HG02571 (cell line): ENCODE results near the gene SASH1.

Experiments used
- ATAC-seq: cut with Tn5 transposase; IDR thresholded peaks from one replicate; pipeline ENCODE4 v1.9.1; 2021; ENCODE audit warnings: mild to moderate bottlenecking, moderate library complexity; ENCODE audit not compliant: unreplicated experiment

The SASH1 gene

DNA sequence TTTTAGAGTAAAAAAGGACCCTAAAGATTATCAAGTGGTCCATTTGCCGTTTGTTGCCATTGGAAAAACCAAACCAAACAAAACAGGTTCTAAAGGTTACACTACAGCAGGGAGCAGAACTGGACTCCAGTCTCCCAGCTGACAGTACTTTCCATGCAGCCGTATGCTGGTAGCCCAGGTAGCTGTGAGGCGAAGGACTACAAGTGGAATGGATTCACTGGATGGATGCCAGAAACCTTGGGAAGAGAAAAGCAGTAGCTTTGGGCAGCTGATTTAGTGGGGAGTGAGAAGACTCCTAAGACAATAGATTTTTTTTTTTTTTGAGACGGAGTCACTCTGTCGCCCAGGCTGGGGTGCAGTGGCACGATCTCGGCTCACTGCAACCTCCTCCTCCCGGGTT, 88.3 kb downstream of the SASH1 start:
- no peak for ATAC-seq

- ATAC-seq, result no peak
These were observed 88.8 kb downstream of the SASH1 start for GRCh38 chr6:148431413-148431812.

- ATAC-seq, result no peak
These were observed 89.2 kb downstream of the SASH1 start for GRCh38 chr6:148431840-148432239.

GRCh38 chr6:148432462-148433195, 90.0 kb downstream of the SASH1 start:
- no peak for ATAC-seq

DNA sequence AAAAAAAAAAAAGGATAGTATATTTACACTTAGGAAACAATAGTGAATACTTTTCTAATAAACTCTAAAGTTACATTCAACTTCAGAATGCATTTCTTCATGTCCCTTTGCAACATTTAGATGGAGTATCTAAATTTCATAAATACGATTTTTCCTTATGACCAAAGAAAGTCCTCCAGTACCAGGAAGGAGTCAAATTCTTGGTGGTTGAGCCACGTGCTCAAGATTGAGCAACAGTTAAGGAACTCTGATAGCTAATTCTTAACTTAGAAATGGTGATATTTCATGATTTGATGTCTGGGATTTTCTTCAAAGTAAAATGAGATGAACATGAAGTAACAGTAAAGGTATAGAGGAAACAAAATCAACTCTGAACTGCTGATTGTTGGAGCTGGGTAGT, 92.7 kb downstream of the SASH1 start:
- no peak for ATAC-seq

- no peak for ATAC-seq
These were observed 93.8 kb downstream of the SASH1 start for GRCh38 chr6:148436466-148436865.

DNA sequence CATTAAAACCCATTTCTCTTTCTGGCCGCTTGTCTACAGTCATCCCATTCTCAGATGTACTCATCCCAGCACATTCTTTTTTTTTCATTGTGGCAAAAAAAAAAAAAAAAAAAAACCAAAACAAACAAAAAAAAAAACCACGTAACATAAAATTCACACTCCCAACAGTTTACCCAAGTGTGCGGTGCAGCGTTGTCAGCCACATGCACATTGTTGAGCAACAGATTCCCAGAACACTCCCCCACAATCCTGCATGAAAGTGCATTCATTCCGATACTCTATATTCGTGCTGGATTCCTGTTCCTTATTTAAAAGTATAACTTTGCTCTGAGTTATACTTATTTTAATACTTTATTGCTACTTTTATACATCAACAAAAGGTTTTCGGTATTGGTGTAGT, 96.0 kb downstream of the SASH1 start:
- ATAC-seq, result no peak

DNA sequence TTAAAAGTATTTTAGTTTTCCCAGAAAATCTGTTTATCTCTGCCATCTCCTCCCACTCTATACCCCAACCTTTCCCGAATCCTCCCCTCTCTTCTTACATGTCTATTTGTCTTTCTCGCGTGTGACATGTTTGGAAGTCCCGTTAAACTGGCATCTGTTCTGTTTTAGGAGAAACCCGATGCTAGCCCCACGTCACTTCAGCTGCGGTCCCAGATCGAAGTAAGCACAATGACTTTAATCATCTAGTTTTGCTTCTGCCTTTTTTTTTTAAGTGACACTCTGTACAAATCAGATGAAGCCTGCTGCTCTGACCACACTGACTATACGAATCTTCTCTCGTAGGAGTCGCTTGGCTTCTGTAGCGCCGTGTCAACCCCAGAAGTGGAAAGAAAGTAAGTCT, 97.4 kb downstream of the SASH1 start:
- no peak for ATAC-seq

DNA sequence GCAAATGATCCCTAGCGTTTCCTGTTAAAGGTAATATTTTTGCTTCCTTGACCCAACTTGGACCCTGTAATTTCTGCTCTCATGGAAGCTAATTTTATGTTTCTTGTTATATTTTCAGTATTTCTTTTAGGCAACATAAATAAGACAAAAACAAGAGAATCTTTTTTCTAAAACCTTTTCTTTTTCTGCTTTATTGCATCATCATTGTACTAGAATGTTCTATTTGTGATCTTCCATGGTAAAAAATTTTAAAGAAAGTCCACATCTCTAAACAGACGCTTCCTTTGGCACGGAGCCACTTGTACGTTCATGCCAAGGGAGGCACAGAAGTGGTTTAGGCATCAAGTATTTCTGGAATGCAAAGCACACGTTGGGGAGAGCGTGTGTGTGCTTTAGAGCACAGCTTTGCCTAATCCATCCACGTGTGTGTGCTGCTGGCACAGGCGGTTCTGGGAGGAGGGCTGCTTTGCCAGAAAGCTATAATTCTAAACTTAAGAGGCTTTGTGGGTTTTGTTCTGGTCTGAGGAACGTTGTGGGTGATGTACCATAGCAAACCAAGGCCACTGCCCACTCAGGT, 98.3 kb downstream of the SASH1 start:
- ATAC-seq, result no peak

DNA sequence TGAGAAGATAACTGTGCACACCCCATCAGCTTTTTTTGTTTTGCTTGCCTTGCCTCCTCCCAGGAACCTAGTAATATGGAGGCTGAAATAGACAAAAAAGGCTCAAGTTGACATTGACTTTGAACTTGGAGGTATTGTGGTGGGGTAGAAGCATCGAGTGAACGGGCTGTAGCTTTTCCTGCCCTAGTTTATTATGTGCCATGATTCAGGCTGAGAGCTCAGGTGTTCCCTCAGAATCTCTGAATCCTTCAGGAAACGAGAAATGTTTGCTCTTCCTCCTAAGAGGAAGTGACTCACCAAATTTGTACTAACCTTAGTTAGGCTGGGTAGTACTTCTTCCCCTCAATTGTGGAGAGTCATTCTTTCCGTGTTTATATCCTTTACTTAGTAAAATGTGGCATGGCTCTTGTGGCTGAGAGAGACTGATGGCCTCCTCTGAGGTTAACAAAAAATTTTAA, 98.8 kb downstream of the SASH1 start:
- no peak for ATAC-seq

DNA sequence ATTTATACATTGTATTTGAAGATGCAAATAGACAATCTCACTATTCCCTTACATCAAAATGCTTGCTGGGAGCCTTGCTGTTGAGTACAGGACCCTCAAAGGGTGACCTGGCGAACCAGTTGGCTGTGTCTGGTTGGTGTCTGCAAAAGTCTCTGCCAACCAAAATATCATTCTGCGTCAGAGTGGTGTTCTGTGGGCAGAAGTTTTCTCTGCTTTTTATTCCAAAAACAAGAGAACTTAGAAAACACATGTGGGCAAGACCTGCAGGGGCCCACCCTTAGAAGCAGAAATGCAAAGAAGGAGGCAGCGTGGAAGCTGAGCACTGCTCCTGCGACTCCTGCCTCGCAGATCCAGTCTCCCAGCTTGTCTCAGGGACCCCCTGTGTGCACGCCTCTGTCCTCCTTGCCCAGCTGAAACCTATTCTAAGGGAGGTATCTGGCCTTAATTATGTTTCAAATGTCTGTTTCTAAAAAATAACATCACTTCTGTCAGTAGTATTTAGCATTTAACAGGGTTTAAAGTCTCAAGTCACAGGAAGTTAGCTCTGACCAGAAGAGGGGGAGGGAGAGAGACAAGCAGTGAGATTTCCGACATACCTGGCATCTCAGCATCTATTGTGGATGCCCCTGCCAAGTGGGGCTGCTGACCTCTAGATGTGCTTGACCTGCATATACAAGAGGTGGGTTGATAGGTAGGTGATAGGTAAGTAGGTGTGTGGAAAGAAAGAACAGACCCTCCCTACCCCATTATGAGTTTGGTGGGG, 101.3 kb downstream of the SASH1 start:
- no peak for ATAC-seq

DNA sequence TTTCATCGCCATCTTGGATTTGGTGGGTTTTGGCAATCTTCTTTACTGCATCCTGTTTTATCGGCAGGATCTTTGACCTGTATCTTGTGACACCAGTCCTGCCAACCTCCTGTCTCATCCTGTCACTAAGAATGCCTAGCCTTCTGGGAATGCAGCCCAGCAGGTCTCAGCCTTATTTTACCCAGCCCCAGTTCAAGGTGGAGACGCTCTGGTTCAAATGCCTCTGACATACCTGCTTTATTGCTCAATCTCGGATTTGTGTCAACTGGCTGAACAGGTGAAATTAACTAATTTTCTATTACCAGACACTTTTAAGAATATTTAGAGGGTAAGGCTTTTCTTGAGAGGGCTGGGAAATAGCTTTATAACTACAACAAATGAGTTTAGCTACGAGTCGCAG, 102.5 kb downstream of the SASH1 start:
- no peak for ATAC-seq

GRCh38 chr6:148445620-148446019, 103.0 kb downstream of the SASH1 start:
- no peak for ATAC-seq

- ATAC-seq, result no peak
These were observed 104.0 kb downstream of the SASH1 start for GRCh38 chr6:148446681-148447080.

GRCh38 chr6:148447521-148448230, 105.0 kb downstream of the SASH1 start:
- no peak for ATAC-seq

GRCh38 chr6:148448369-148449012, 105.9 kb downstream of the SASH1 start:
- ATAC-seq, result no peak

GRCh38 chr6:148450866-148451265, 108.2 kb downstream of the SASH1 start:
- no peak for ATAC-seq

DNA sequence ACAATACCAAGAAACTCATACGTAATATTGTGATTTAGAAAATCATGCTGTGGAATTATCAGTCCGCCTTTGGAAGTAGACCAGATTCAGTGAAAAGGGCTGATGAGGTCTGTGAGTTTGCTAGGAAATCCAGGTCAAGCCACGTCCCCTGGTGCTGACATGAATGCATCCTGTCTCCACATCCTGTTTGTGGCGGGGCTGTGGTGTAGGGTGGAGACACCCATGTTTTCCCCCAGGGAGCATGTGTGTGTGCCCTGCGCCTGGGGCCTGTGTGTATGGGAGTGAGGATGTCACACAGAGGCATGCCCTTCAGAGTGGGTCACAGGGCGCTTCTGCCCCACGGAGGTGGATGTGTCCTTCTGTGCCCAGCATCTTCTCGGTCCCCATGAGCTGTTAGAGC, 109.1 kb downstream of the SASH1 start:
- ATAC-seq, result no peak

DNA sequence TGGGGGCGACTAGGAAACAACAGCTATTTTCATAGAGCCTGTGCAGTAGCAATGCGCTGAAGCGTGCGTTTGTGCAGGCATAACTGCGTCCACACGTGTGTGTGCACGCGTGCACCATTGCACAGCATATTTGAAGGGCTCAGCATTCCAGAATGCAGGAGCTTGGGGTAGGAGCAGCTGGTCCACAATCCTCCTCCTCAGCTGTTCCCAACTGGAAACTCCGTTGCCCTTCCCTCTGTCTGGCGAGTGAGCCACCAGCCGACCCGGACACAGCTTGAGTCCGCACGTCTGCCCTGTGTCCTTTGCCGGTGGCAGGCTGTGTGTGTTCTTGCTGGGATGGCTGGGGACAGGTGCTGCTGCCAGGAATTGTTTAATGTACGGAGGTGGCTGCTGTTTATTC, 110.2 kb downstream of the SASH1 start:
- no peak for ATAC-seq

- no peak for ATAC-seq
These were observed 111.3 kb downstream of the SASH1 start for GRCh38 chr6:148453906-148454305.

GRCh38 chr6:148455225-148455624, 112.6 kb downstream of the SASH1 start:
- ATAC-seq, result no peak
